ENCODE data around the gene STEAP2.

STEAP2 gene

DNA sequence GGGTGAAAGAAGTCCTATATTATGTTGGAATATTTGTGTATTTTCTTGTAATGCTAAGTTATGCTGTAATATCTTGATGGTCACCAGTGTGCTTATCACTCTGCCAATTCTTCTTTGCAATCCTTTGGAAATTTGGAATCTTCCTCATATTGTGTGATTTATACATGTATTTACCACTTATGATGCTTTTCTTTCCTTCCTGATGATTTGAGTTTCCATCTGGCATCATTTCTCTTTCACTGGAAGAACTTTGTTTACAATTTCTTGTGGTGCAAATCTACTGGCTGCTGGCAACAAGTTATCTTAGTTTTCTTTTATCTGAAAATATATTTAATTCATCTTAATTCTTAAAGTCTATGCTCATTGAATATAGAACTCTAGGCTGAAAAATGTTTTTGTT is 62.6 kb downstream of the STEAP2 start:
- no peak for DNase-seq

DNA sequence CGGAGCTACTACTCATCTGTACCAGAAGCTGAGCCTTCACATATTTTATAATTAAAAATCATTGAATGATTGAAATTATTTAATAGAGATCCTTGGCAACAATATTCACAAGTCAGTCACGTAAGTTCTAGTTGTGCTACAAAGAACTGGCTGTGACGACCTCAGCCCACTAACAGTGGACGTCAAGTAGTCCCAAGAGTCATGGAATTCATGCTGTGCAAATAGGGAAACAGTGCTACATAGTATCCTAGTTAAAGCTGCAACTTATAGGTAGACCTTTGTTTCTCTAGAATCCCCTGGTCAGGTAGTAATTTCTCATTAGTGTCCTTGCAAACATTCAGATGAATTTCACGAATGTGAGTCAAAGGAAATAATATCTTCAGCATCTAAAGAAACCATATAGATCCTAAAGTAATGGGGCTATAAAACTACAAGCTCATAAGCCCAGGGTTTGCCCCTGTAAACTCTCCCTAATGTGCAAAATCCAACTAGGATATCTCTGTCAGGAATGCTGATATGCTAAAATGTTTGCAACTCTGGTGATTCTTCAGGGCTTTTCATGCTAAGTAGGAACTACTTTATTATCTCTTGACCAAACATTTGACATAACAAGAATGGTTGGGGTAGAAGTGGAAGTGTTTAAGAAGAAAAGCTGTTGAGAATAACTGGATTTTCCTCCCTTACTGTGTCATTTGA is 64.6 kb downstream of the STEAP2 start:
- no peak for DNase-seq
